Fibroblast of lung (primary cell): ENCODE results near the gene B3GNT8.

Experiments used
- EZH2 ChIP-seq: IDR thresholded peaks from 2 replicates; pipeline ENCODE4 v1.5.1; 2012; ENCODE audit warnings: low read length, control low read depth, mild to moderate bottlenecking; ENCODE audit errors: missing control alignments
- TF ChIP-seq, protein P1 (sequence below), 2 donors: IDR thresholded peaks in 1 of 2; conservative IDR thresholded peaks in 1 of 2; 1 replicate in 1 of 2; 2 replicates in 1 of 2; pipeline ENCODE4 v1.5.1; 2011 to 2012; ENCODE audit warnings: low read length in 2 of 2, control low read depth in 1 of 2, inconsistent platforms in 1 of 2, low read depth in 1 of 2, mild to moderate bottlenecking in 1 of 2

DNA sequence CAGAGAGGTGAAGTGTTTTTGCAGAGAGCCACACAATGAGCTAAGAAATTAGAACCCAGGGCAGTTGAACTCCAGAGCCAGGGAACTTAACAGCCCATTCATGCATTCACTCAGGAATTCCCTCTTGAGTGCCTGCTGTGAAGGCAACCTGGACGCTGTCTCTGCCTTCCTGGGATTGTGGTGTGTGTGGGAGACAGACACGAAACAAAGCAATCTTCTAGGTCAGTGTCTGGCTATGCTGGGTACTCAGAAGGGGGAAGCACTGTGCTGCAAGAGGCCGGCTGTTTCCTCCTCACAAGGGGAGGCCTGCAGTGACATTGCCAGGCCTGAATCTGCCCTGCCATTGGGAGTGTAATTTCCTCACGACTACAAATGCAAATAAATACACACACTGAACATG lies 19.9 kb downstream of the B3GNT8 start:
- TF ChIP-seq, protein P1, sequence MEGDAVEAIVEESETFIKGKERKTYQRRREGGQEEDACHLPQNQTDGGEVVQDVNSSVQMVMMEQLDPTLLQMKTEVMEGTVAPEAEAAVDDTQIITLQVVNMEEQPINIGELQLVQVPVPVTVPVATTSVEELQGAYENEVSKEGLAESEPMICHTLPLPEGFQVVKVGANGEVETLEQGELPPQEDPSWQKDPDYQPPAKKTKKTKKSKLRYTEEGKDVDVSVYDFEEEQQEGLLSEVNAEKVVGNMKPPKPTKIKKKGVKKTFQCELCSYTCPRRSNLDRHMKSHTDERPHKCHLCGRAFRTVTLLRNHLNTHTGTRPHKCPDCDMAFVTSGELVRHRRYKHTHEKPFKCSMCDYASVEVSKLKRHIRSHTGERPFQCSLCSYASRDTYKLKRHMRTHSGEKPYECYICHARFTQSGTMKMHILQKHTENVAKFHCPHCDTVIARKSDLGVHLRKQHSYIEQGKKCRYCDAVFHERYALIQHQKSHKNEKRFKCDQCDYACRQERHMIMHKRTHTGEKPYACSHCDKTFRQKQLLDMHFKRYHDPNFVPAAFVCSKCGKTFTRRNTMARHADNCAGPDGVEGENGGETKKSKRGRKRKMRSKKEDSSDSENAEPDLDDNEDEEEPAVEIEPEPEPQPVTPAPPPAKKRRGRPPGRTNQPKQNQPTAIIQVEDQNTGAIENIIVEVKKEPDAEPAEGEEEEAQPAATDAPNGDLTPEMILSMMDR (conservative IDR thresholded peaks at IDR 0.05 in 1 of 2, IDR thresholded peaks at IDR 0.05 in 1 of 2; ENCODE audit: low read depth in 1 of 2, low read length in 2 of 2): no peak
- no peak for TF ChIP-seq EZH2
